Measurements from ENCODE around the gene NTM.

Gene NTM

DNA sequence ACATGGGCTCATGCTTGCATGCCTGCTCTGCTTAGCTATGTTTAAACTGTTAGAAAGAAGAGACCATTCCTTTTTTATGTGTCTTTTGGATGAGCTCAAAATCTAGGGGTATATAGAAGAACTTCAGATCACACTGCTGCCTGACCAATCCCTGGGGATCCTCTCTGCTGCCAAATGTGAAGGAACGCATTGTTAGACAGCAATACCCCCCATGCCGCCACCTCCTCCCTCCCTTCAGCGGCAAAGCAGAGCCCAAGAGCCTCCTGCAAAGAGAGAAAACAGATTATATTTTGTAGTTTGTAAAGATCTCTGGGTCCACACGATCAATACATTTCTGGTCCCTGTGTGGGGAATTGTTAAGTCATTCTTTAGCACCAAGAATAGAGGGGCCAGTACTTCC is 677.6 kb downstream of the NTM start:
- Histone ChIP-seq H3K36me3 (ENCODE audit: control insufficient read depth in 2 of 2, insufficient read depth in 1 of 2, low read length in 2 of 2) (no peaks in the 10 kb centered on the region), H3K4me1 (ENCODE audit: control insufficient read depth, insufficient read depth, low read length) (no peaks in the 10 kb centered on the region), H3K4me3 (ENCODE audit: low read depth, low read length) (no peak overlapping the region), H3K9me3 (ENCODE audit: control insufficient read depth, insufficient read depth, low read depth, low read length) (no peaks in the 10 kb centered on the region), H3K27ac (ENCODE audit: extremely low read depth, low read depth, low read length) (no peak overlapping the region)
- POLR2A ChIA-PET, result no interaction called here
- CTCF ChIA-PET, result interaction anchor here (0.6 to 0.7 kb wide), 2 partner anchors 354 to 984 kb away, joined by 3 to 4 read pairs; no protein-coding TSS in a partner anchor
- no peak for TF ChIP-seq BCL11B (tag by site-specific recombination; IDR thresholded peaks at IDR 0.05; ENCODE audit: low read depth)
- no peak for TF ChIP-seq ZNF513 (tag by site-specific recombination; IDR thresholded peaks at IDR 0.05)
- TF ChIP-seq ZNF391 (tag by site-specific recombination; IDR thresholded peaks at IDR 0.05; ENCODE audit: borderline replicate concordance, low read depth), result no peak
- TF ChIP-seq ZNF394 (tag by site-specific recombination; IDR thresholded peaks at IDR 0.05; ENCODE audit: borderline replicate concordance), result no peak
- TF ChIP-seq ZNF768 (tag by site-specific recombination; IDR thresholded peaks at IDR 0.05), result no peak
- TF ChIP-seq ZNF175 (tag by site-specific recombination; IDR thresholded peaks at IDR 0.05), result no peak

DNA sequence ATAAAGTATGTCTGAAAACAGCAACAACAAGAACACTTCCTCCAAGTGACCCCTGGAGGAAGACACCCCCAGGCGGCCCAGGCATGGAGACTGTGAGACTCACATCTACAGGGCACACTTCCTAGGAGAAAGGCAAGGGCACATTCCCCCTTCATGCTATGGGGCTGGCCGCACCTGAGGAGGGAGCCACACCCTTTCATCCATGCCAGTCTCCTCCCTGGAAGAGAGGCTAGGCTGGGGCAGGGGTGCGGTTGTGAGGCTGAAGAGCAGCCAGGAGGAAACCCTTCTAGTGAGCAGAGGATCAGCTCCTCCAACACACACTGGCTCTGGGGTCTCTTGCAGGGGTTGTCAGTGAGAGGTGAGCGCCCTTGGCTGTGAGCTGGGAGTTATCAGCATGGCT is 678.8 kb downstream of the NTM start:
- H3K27ac ChIP-seq (ENCODE audit: extremely low read depth, low read depth, low read length), result no peak overlapping the region
- H3K36me3 ChIP-seq (ENCODE audit: control insufficient read depth in 2 of 2, insufficient read depth in 1 of 2, low read length in 2 of 2), result no peaks in the 10 kb centered on the region
- TF ChIP-seq ZNF513 (tag by site-specific recombination; IDR thresholded peaks at IDR 0.05) (no peak), ZBTB17 (tag by site-specific recombination; IDR thresholded peaks at IDR 0.05) (no peak), MYNN (tag by site-specific recombination; IDR thresholded peaks at IDR 0.05; ENCODE audit: borderline replicate concordance) (no peak), SP2 (tag by site-specific recombination; IDR thresholded peaks at IDR 0.05) (no peak)
- H3K4me3 ChIP-seq (ENCODE audit: low read depth, low read length), result no peak overlapping the region
- CTCF ChIA-PET, result no interaction called here
- POLR2A ChIA-PET, result no interaction called here
- no peaks in the 10 kb centered on the region for H3K9me3 ChIP-seq (ENCODE audit: control insufficient read depth, insufficient read depth, low read depth, low read length)
- H3K4me1 ChIP-seq (ENCODE audit: control insufficient read depth, insufficient read depth, low read length), result no peaks in the 10 kb centered on the region

- no peak overlapping the region for H3K27ac ChIP-seq (ENCODE audit: extremely low read depth, low read depth, low read length)
- no peak overlapping the region for H3K4me3 ChIP-seq (ENCODE audit: low read depth, low read length)
- no peaks in the 10 kb centered on the region for H3K4me1 ChIP-seq (ENCODE audit: control insufficient read depth, insufficient read depth, low read length)
- no peak for TF ChIP-seq ZNF266 (tag by site-specific recombination; IDR thresholded peaks at IDR 0.05; ENCODE audit: low read depth)
- no peak for TF ChIP-seq ZNF530 (tag by site-specific recombination; IDR thresholded peaks at IDR 0.05; ENCODE audit: low read depth)
- no peak for TF ChIP-seq ZNF239 (tag by site-specific recombination; IDR thresholded peaks at IDR 0.05)
- no peak for TF ChIP-seq ZNF677 (tag by site-specific recombination; IDR thresholded peaks at IDR 0.05)
- CTCF ChIA-PET, result no interaction called here
- POLR2A ChIA-PET, result no interaction called here
- no peaks in the 10 kb centered on the region for H3K36me3 ChIP-seq (ENCODE audit: control insufficient read depth in 2 of 2, insufficient read depth in 1 of 2, low read length in 2 of 2)
- no peaks in the 10 kb centered on the region for H3K9me3 ChIP-seq (ENCODE audit: control insufficient read depth, insufficient read depth, low read depth, low read length)
These were observed 679.6 kb downstream of the NTM start for GRCh38 chr11:132050049-132050448.

DNA sequence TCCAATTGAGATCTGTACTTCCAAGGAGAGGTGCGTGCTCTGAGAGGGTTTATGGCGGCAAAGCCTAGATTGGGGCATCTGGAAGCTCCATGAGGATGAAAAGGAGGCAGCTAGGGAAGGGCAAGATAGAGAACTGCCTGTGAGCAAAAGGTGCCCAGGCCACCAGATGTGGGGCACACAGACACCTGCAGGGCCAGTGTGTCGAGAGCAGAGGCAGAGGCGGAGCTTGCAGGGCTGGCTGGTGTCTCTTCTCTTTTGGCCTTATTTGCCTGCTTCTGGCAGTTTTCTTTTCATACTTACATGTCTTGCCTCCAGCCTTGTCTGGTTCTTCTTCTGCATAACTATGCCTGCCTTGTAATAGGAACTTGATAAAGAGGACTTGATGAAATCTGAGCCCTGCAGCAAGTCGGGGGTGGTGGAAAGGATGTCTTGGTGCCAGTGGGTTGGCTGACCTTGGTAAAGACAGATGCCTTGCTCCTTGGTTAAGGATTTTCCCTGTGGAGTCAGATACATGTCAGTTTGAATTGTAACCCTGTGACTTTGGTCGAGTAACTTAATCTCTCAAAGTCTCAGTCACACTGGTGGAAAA is 680.3 kb downstream of the NTM start:
- no peak overlapping the region for H3K27ac ChIP-seq (ENCODE audit: extremely low read depth, low read depth, low read length)
- POLR2A ChIA-PET, result no interaction called here
- CTCF ChIA-PET, result no interaction called here
- H3K9me3 ChIP-seq (ENCODE audit: control insufficient read depth, insufficient read depth, low read depth, low read length), result no peaks in the 10 kb centered on the region
- no peaks in the 10 kb centered on the region for H3K4me1 ChIP-seq (ENCODE audit: control insufficient read depth, insufficient read depth, low read length)
- H3K4me3 ChIP-seq (ENCODE audit: low read depth, low read length), result no peak overlapping the region
- H3K36me3 ChIP-seq (ENCODE audit: control insufficient read depth in 2 of 2, insufficient read depth in 1 of 2, low read length in 2 of 2), result no peaks in the 10 kb centered on the region
- TF ChIP-seq ZNF266 (tag by site-specific recombination; IDR thresholded peaks at IDR 0.05; ENCODE audit: low read depth) (no peak), ZNF521 (tag by site-specific recombination; IDR thresholded peaks at IDR 0.05) (no peak), ZBTB10 (tag by site-specific recombination; IDR thresholded peaks at IDR 0.05) (no peak), SP7 (tag by site-specific recombination; IDR thresholded peaks at IDR 0.05) (no peak), ZBTB17 (tag by site-specific recombination; IDR thresholded peaks at IDR 0.05) (no peak), ZNF677 (tag by site-specific recombination; IDR thresholded peaks at IDR 0.05) (no peak), ZBTB6 (tag by site-specific recombination; IDR thresholded peaks at IDR 0.05) (no peak), EGR2 (tag by site-specific recombination; IDR thresholded peaks at IDR 0.05; ENCODE audit: low read depth) (no peak), SCRT2 (tag by site-specific recombination; IDR thresholded peaks at IDR 0.05) (no peak)
- TF ChIP-seq, protein P1, sequence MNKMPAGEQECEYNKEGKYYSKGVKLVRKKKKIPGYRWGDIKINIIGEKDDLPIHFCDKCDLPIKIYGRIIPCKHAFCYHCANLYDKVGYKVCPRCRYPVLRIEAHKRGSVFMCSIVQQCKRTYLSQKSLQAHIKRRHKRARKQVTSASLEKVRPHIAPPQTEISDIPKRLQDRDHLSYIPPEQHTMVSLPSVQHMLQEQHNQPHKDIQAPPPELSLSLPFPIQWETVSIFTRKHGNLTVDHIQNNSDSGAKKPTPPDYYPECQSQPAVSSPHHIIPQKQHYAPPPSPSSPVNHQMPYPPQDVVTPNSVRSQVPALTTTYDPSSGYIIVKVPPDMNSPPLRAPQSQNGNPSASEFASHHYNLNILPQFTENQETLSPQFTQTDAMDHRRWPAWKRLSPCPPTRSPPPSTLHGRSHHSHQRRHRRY (tag by site-specific recombination; IDR thresholded peaks at IDR 0.05), result no peak

All from HEK293 (cell line).